Liver (tissue), 9 donors: ENCODE data around the gene AP1S2. TPM values are rescaled to one million over a fixed set of nuclear protein-coding genes. Genes with fewer than 3 reads are reported as not detected.

Experiments used
- DNase-seq: peaks from one replicate; pipeline ENCODE4 v3.0.0-alpha.2; 2017; ENCODE audit warnings: low spot score
- H3K27ac ChIP-seq, 2 donors: one replicate each; pipeline ENCODE4 v1.7.0; 2013; ENCODE audit warnings: inconsistent platforms in 2 of 2, low read length in 2 of 2, control low read depth in 1 of 2, low read depth in 1 of 2, mild to moderate bottlenecking in 1 of 2
- H3K27me3 ChIP-seq, 4 donors: one replicate each; pipeline versions ENCODE4 v1.6.1 to v1.7.0; 2013; ENCODE audit warnings: low read length in 3 of 4, inconsistent platforms in 1 of 4, mild to moderate bottlenecking in 1 of 4, moderate library complexity in 1 of 4; ENCODE audit not compliant: control insufficient read depth in 4 of 4, insufficient read depth in 4 of 4
- H3K36me3 ChIP-seq, 4 donors: one replicate each; pipeline versions ENCODE4 v1.6.1 to v1.7.0; 2013; ENCODE audit warnings: low read length in 3 of 4, mild to moderate bottlenecking in 3 of 4, low read depth in 1 of 4, moderate library complexity in 1 of 4; ENCODE audit not compliant: control insufficient read depth in 4 of 4, insufficient read depth in 3 of 4
- H3K4me1 ChIP-seq, 4 donors: one replicate each; pipeline versions ENCODE4 v1.6.1 to v1.7.0; 2013; ENCODE audit warnings: low read length in 3 of 4, mild to moderate bottlenecking in 3 of 4, moderate library complexity in 1 of 4; ENCODE audit not compliant: control insufficient read depth in 4 of 4, insufficient read depth in 4 of 4
- H3K4me3 ChIP-seq, 3 donors: one replicate each; pipeline versions ENCODE4 v1.6.1 to v1.7.0; 2013; ENCODE audit warnings: low read length in 3 of 3, control low read depth in 1 of 3, low read depth in 1 of 3, mild to moderate bottlenecking in 1 of 3
- H3K9ac ChIP-seq, 2 donors: one replicate each; pipeline ENCODE4 v1.7.0; 2013; ENCODE audit warnings: low read length in 2 of 2, mild to moderate bottlenecking in 2 of 2, moderate library complexity in 2 of 2, control low read depth in 1 of 2, low read depth in 1 of 2
- H3K9me3 ChIP-seq, 4 donors: one replicate each; pipeline versions ENCODE4 v1.6.1 to v1.7.0; 2013; ENCODE audit warnings: low read length in 3 of 4; ENCODE audit not compliant: control insufficient read depth in 4 of 4
- CTCF ChIP-seq: fragments of 150-350 bp; IDR thresholded peaks from 2 replicates; pipeline ENCODE4 v1.5.1; 2017; ENCODE audit warnings: improper control_type of control experiment, low read depth, low read length; ENCODE audit not compliant: missing input control
- EGR1 ChIP-seq, 2 donors: IDR thresholded peaks; 2 replicates each; pipeline ENCODE4 v1.6.1; 2016 to 2018; ENCODE audit warnings: antibody characterized with exemption in 2 of 2, low read depth in 2 of 2
- FOXA2 ChIP-seq: IDR thresholded peaks from 2 replicates; pipeline ENCODE4 v1.6.1; 2016; ENCODE audit warnings: antibody characterized with exemption
- GABPA ChIP-seq, 2 donors: IDR thresholded peaks in 1 of 2; conservative IDR thresholded peaks in 1 of 2; 2 replicates each; pipeline ENCODE4 v1.6.1; 2016; ENCODE audit warnings: antibody characterized with exemption in 2 of 2, mild to moderate bottlenecking in 1 of 2, moderate library complexity in 1 of 2
- HNF4A ChIP-seq, 2 donors: conservative IDR thresholded peaks; 2 replicates each; pipeline ENCODE4 v1.6.1; 2016; ENCODE audit warnings: antibody characterized with exemption in 2 of 2, mild to moderate bottlenecking in 2 of 2
- HNF4G ChIP-seq: IDR thresholded peaks from 2 replicates; pipeline ENCODE4 v1.6.1; 2016; ENCODE audit warnings: antibody characterized with exemption
- JUND ChIP-seq, 2 donors: IDR thresholded peaks; 2 replicates each; pipeline ENCODE4 v1.6.1; 2016; ENCODE audit warnings: antibody characterized with exemption in 2 of 2
- MAX ChIP-seq: IDR thresholded peaks from 2 replicates; pipeline ENCODE4 v1.6.1; 2016; ENCODE audit warnings: antibody characterized with exemption
- NR2F2 ChIP-seq: IDR thresholded peaks from 2 replicates; pipeline ENCODE4 v1.6.1; 2016; ENCODE audit warnings: antibody characterized with exemption
- RAD21 ChIP-seq, 2 donors: IDR thresholded peaks; 2 replicates each; pipeline ENCODE4 v1.6.1; 2016; ENCODE audit warnings: antibody characterized with exemption in 2 of 2, mild to moderate bottlenecking in 2 of 2
- REST ChIP-seq: IDR thresholded peaks from 2 replicates; pipeline ENCODE4 v1.6.1; 2016; ENCODE audit warnings: antibody characterized with exemption, mild to moderate bottlenecking
- RXRA ChIP-seq, 2 donors: IDR thresholded peaks; 2 replicates each; pipeline ENCODE4 v1.6.1; 2017 to 2018; ENCODE audit warnings: antibody characterized with exemption in 2 of 2, mild to moderate bottlenecking in 1 of 2
- SP1 ChIP-seq: IDR thresholded peaks from 2 replicates; pipeline ENCODE4 v1.6.1; 2018; ENCODE audit warnings: antibody characterized with exemption, mild to moderate bottlenecking
- TAF1 ChIP-seq: conservative IDR thresholded peaks from 2 replicates; pipeline ENCODE4 v1.6.1; 2016; ENCODE audit warnings: antibody characterized with exemption, mild to moderate bottlenecking
- YY1 ChIP-seq: IDR thresholded peaks from 2 replicates; pipeline ENCODE4 v1.6.1; 2016; ENCODE audit warnings: antibody characterized with exemption, mild to moderate bottlenecking
- WGBS: extraction: QIAGEN DNeasy Blood & Tissue Kit; methylation state at CpG from one replicate; pipeline ENCODE4 v1.1.7; 2013; 5-methylcytosine and 5-hydroxymethylcytosine counted together
- polyA plus RNA-seq, 2 donors: library from polyadenylated mRNA; stranded (reverse) in 1 of 2; unstranded in 1 of 2; fragments of 200-250 nt in 1 of 2; fragments of >200 nt in 1 of 2; fragmentation: Nextera tagmentation in 1 of 2; extraction: Ambion mirVana in 1 of 2; gene quantifications; one replicate each; pipeline versions ENCODE4 v1.2.1 to v1.2.3, GENCODE V29; 2013 to 2015
- total RNA-seq, 2 donors: library from RNA; depleted of rRNA; stranded (reverse); fragments of >200 nt; gene quantifications; one replicate each; pipeline ENCODE4 v1.2.3, GENCODE V29; 2014
- TF ChIP-seq, protein P1 (sequence below): IDR thresholded peaks from 2 replicates; pipeline ENCODE4 v1.6.1; 2016; ENCODE audit warnings: antibody characterized with exemption
- donor health status: healthy.
- donor health status: healthy.
- donor health status: healthy.
- donor health status: healthy.
- donor health status: healthy.

AP1S2 gene
- total and polyA plus RNA-seq, 4 donors, result 6.1 to 25.7 (median 10.6) TPM

DNA sequence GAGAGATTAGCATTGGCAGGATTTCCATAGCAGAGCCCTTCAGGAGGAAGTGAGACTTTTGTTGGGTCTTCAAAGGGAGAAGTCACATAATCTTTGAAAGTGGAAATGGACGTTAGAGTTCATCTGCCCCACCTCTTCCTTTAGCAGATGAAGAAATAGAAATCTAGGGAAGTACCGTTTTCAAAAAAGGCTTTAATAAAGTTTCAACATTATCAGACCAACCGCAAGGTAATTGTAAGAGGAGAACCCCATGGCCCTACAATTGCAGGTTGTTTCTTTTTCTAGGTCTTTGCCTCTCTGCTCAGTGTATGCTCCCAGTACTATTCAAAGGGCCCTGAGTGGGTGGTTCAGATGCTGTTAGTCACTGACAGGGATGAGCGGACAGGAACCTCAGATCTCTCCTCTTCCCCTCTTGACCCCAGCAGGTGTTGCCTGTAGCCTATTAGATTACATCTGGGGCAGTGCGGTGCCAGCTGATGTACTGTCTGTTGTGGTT is 48.6 kb upstream of the AP1S2 start:
- Histone ChIP-seq H3K4me1 (no peaks in the 10 kb centered on the region), H3K4me3 (no peak overlapping the region), H3K27me3 (peaks cover 0 to 4% (median 0%) of the 10 kb centered on the region in 4 donors), H3K9ac (no peak overlapping the region), H3K9me3 (no peaks in the 10 kb centered on the region), H3K36me3 (no peaks in the 10 kb centered on the region), H3K27ac (no peak overlapping the region)
- 70% methylated on average over 5 of the region's 5 CpGs for WGBS
- TF ChIP-seq JUND (IDR thresholded peaks at IDR 0.05), result no peak
- DNase-seq, result no peak

GRCh38 chrX:15895334-15895733 is 40.7 kb upstream of the AP1S2 start:
- H3K36me3 ChIP-seq, result no peaks in the 10 kb centered on the region
- H3K27me3 ChIP-seq, result no peaks in the 10 kb centered on the region
- H3K4me3 ChIP-seq, result no peak overlapping the region
- no peaks in the 10 kb centered on the region for H3K4me1 ChIP-seq
- H3K9me3 ChIP-seq, result no peaks in the 10 kb centered on the region
- H3K27ac ChIP-seq, result no peak overlapping the region
- DNase-seq, result no peak
- no peak for TF ChIP-seq GABPA (IDR thresholded peaks at IDR 0.05 in 1 of 2, conservative IDR thresholded peaks at IDR 0.05 in 1 of 2)
- no peak for TF ChIP-seq JUND (IDR thresholded peaks at IDR 0.05)
- TF ChIP-seq RAD21 (IDR thresholded peaks at IDR 0.05), result no peak
- no peak for TF ChIP-seq YY1
- TF ChIP-seq MAX, result no peak
- no peak for TF ChIP-seq EGR1 (IDR thresholded peaks at IDR 0.05; ENCODE audit: low read depth in 2 of 2)
- no peak for TF ChIP-seq REST
- TF ChIP-seq HNF4A (conservative IDR thresholded peaks at IDR 0.05), result no peak
- TF ChIP-seq RXRA (IDR thresholded peaks at IDR 0.05), result no peak
- no peak for TF ChIP-seq HNF4G
- no peak for TF ChIP-seq FOXA2
- WGBS, result 94% methylated on average over 4 of the region's 4 CpGs
- no peak overlapping the region for H3K9ac ChIP-seq

- no peak overlapping the region for H3K9ac ChIP-seq
- no peaks in the 10 kb centered on the region for H3K9me3 ChIP-seq
- no peak for DNase-seq
- WGBS, result 54% methylated on average over 3 of the region's 3 CpGs
- H3K4me1 ChIP-seq, result no peaks in the 10 kb centered on the region
- H3K27ac ChIP-seq, result no peak overlapping the region
- no peaks in the 10 kb centered on the region for H3K27me3 ChIP-seq
- no peak overlapping the region for H3K4me3 ChIP-seq
- H3K36me3 ChIP-seq, result no peaks in the 10 kb centered on the region
- no peak for TF ChIP-seq EGR1 (IDR thresholded peaks at IDR 0.05; ENCODE audit: low read depth in 2 of 2)
- TF ChIP-seq YY1, result no peak
- TF ChIP-seq GABPA (IDR thresholded peaks at IDR 0.05 in 1 of 2, conservative IDR thresholded peaks at IDR 0.05 in 1 of 2), result no peak
- no peak for TF ChIP-seq TAF1
- TF ChIP-seq MAX, result no peak
- TF ChIP-seq REST, result no peak
- no peak for TF ChIP-seq CTCF
- TF ChIP-seq HNF4A (conservative IDR thresholded peaks at IDR 0.05), result no peak
- TF ChIP-seq SP1, result no peak
- no peak for TF ChIP-seq RAD21 (IDR thresholded peaks at IDR 0.05)
- no peak for TF ChIP-seq RXRA (IDR thresholded peaks at IDR 0.05)
- TF ChIP-seq, protein P1, sequence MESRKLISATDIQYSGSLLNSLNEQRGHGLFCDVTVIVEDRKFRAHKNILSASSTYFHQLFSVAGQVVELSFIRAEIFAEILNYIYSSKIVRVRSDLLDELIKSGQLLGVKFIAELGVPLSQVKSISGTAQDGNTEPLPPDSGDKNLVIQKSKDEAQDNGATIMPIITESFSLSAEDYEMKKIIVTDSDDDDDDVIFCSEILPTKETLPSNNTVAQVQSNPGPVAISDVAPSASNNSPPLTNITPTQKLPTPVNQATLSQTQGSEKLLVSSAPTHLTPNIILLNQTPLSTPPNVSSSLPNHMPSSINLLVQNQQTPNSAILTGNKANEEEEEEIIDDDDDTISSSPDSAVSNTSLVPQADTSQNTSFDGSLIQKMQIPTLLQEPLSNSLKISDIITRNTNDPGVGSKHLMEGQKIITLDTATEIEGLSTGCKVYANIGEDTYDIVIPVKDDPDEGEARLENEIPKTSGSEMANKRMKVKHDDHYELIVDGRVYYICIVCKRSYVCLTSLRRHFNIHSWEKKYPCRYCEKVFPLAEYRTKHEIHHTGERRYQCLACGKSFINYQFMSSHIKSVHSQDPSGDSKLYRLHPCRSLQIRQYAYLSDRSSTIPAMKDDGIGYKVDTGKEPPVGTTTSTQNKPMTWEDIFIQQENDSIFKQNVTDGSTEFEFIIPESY, result no peak
- TF ChIP-seq NR2F2, result no peak
- TF ChIP-seq JUND (IDR thresholded peaks at IDR 0.05), result no peak
These were observed 40.1 kb upstream of the AP1S2 start for GRCh38 chrX:15894724-15895123.
